Endothelial cell of umbilical vein (primary cell): ENCODE results near the gene PCP2.

Source experiments
- EZH2 ChIP-seq: IDR thresholded peaks from 2 replicates; pipeline ENCODE4 v1.6.1; 2012; ENCODE audit warnings: borderline replicate concordance, low read depth, mild to moderate bottlenecking, moderate library complexity, low read length, inconsistent platforms; ENCODE audit not compliant: severe bottlenecking
- JUN ChIP-seq: IDR thresholded peaks from 2 replicates; pipeline ENCODE4 v1.6.1; 2011; ENCODE audit warnings: borderline replicate concordance, low read depth; ENCODE audit not compliant: insufficient read length, insufficient read depth
- MAX ChIP-seq: IDR thresholded peaks from 2 replicates; pipeline ENCODE4 v1.6.1; 2011; ENCODE audit not compliant: insufficient read depth, insufficient read length
- POLR2A ChIP-seq: IDR thresholded peaks from 2 replicates; pipeline ENCODE4 v1.6.1; 2012; ENCODE audit warnings: low read depth, mild to moderate bottlenecking, control low read depth, low read length
- POLR2AphosphoS5 ChIP-seq: IDR thresholded peaks from 2 replicates; pipeline ENCODE4 v1.6.1; 2012; ENCODE audit warnings: low read depth, mild to moderate bottlenecking, control low read depth, low read length, moderate library complexity; ENCODE audit not compliant: insufficient read depth
- TF ChIP-seq, protein P1 (sequence below), 2 donors: IDR thresholded peaks; 1 replicate in 1 of 2; 2 replicates in 1 of 2; pipeline ENCODE4 v1.5.1; 2011; ENCODE audit warnings: low read length in 2 of 2, mild to moderate bottlenecking in 2 of 2, moderate library complexity in 2 of 2, control low read depth in 1 of 2, inconsistent platforms in 1 of 2, low read depth in 1 of 2; ENCODE audit not compliant: insufficient read depth in 1 of 2; ENCODE audit errors: extremely low read depth in 1 of 2

DNA sequence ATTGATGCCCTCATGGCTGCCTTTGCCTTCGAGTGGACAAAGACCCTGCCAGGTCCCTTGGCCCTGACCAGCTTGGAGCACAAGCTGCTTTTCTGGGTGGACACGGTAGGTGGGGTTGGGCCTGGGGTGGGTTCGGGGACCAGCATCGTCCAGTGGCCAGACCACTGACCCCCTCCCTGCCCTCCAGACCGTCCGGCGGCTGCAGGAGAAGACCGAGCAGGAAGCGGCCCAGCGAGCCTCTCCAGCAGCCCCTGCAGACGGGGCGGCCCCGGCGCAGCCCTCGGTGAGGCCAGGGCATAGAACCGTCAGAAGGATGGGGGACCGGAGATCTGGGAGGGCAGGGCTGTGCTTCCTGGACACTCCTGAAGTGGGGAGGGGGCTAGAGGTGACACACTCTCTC, 27.2 kb downstream of the PCP2 start:
- TF ChIP-seq POLR2A (no peak), POLR2AphosphoS5 (no peak), EZH2 (no peak), MAX (no peak), JUN (no peak)
- TF ChIP-seq, protein P1, sequence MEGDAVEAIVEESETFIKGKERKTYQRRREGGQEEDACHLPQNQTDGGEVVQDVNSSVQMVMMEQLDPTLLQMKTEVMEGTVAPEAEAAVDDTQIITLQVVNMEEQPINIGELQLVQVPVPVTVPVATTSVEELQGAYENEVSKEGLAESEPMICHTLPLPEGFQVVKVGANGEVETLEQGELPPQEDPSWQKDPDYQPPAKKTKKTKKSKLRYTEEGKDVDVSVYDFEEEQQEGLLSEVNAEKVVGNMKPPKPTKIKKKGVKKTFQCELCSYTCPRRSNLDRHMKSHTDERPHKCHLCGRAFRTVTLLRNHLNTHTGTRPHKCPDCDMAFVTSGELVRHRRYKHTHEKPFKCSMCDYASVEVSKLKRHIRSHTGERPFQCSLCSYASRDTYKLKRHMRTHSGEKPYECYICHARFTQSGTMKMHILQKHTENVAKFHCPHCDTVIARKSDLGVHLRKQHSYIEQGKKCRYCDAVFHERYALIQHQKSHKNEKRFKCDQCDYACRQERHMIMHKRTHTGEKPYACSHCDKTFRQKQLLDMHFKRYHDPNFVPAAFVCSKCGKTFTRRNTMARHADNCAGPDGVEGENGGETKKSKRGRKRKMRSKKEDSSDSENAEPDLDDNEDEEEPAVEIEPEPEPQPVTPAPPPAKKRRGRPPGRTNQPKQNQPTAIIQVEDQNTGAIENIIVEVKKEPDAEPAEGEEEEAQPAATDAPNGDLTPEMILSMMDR (IDR thresholded peaks at IDR 0.05; ENCODE audit: extremely low read depth in 1 of 2, insufficient read depth in 1 of 2, low read depth in 1 of 2, low read length in 2 of 2) = no peak
